WTC11 (cell line): Measurements from ENCODE around the gene E2F2. TPM values are rescaled to one million over a fixed set of nuclear protein-coding genes. Genes with fewer than 3 reads are reported as not detected.
A peak's percentile ranks its signal among the peaks of the same experiment; 100 is the strongest.

Source experiments
- ATAC-seq: fragments of 200-7000 bp; cut with Tn5 transposase; 2 replicates; pipeline ENCODE4 v1.10.0; 2021; ENCODE audit warnings: mild to moderate bottlenecking, moderate library complexity
- CTCF ChIA-PET: fragments of 300-600 bp; sonication (Branson Sonifier 250); formaldehyde crosslinking; loops from one replicate; lab custom pipeline; 2021; ENCODE audit warnings: antibody characterized with exemption; lab: Charles Lee
- POLR2A ChIA-PET: fragments of 350-600 bp; sonication (Branson Sonifier 250); formaldehyde crosslinking; loops from one replicate; lab custom pipeline; 2021; ENCODE audit warnings: antibody characterized with exemption; lab: Charles Lee
- DNase-seq: peaks from one replicate; pipeline ENCODE4 v3.0.0; 2021; ENCODE audit warnings: low spot score
- H3K27ac Mint-ChIP-seq: 2 replicates; pipeline ENCODE4 v1.8.0; 2021; ENCODE audit warnings: mixed read lengths
- H3K27me3 Mint-ChIP-seq: 2 replicates; pipeline ENCODE4 v1.8.0; 2021; ENCODE audit warnings: low read depth, mild to moderate bottlenecking, moderate library complexity, mixed read lengths
- H3K36me3 Mint-ChIP-seq: 2 replicates; pipeline ENCODE4 v1.8.0; 2021; ENCODE audit warnings: mixed read lengths
- H3K4me1 Mint-ChIP-seq: 2 replicates; pipeline ENCODE4 v1.8.0; 2022; ENCODE audit warnings: mixed read lengths
- H3K4me3 Mint-ChIP-seq: 2 replicates; pipeline ENCODE4 v1.8.0; 2021; ENCODE audit warnings: mild to moderate bottlenecking, moderate library complexity, mixed read lengths
- H3K9me3 Mint-ChIP-seq: 2 replicates; pipeline ENCODE4 v1.8.0; 2021; ENCODE audit warnings: mixed read lengths
- AFF4 ChIP-seq: sonication (generic); formaldehyde crosslinking; IDR thresholded peaks from 2 replicates; pipeline ENCODE4 v1.8.1; 2023; ENCODE audit warnings: mild to moderate bottlenecking, missing genetic modification reagents, borderline replicate concordance
- CDX4 ChIP-seq: fragments of 250-450 bp; sonication (Bioruptor Pico); IDR thresholded peaks from 2 replicates; pipeline ENCODE4 v1.9.0; 2021; ENCODE audit warnings: moderate library complexity, mild to moderate bottlenecking, inconsistent platforms, borderline replicate concordance
- GABPB1 ChIP-seq: sonication (generic); formaldehyde crosslinking; IDR thresholded peaks from 2 replicates; pipeline ENCODE4 v1.8.1; 2023; ENCODE audit warnings: mild to moderate bottlenecking, missing genetic modification reagents
- IRF1 ChIP-seq: sonication (generic); formaldehyde crosslinking; IDR thresholded peaks from 2 replicates; pipeline ENCODE4 v1.8.0; 2023; ENCODE audit warnings: missing genetic modification reagents
- KAT7 ChIP-seq: sonication (generic); formaldehyde crosslinking; IDR thresholded peaks from 2 replicates; pipeline ENCODE4 v1.8.1; 2023; ENCODE audit warnings: missing genetic modification reagents, mild to moderate bottlenecking, borderline replicate concordance
- NFE2L1 ChIP-seq: sonication (generic); formaldehyde crosslinking; IDR thresholded peaks from 2 replicates; pipeline ENCODE4 v1.8.1; 2023; ENCODE audit warnings: missing genetic modification reagents
- NFYB ChIP-seq: sonication (generic); formaldehyde crosslinking; conservative IDR thresholded peaks from 2 replicates; pipeline ENCODE4 v1.8.0; 2022; ENCODE audit warnings: low read depth, missing genetic modification reagents
- ZNF138 ChIP-seq: sonication (generic); formaldehyde crosslinking; conservative IDR thresholded peaks from 2 replicates; pipeline ENCODE4 v1.8.1; 2022; ENCODE audit warnings: mild to moderate bottlenecking, moderate library complexity, missing genetic modification reagents
- ZNF396 ChIP-seq: fragments of 250-450 bp; sonication (Bioruptor Pico); IDR thresholded peaks from 2 replicates; pipeline ENCODE4 v1.8.0; 2021; ENCODE audit warnings: mild to moderate bottlenecking, moderate library complexity, borderline replicate concordance
- total RNA-seq: library from RNA; stranded (reverse); gene quantifications from 3 replicates; pipeline ENCODE4 v1.2.3, GENCODE V29; 2021
- TF ChIP-seq, protein P1 (sequence below): sonication (generic); formaldehyde crosslinking; IDR thresholded peaks from 2 replicates; pipeline ENCODE4 v1.8.1; 2023; ENCODE audit warnings: mild to moderate bottlenecking, missing genetic modification reagents, moderate library complexity
- TF ChIP-seq, protein P2 (sequence below): sonication (generic); formaldehyde crosslinking; IDR thresholded peaks from 2 replicates; pipeline ENCODE4 v1.8.0; 2023; ENCODE audit warnings: mild to moderate bottlenecking, missing genetic modification reagents
- TF ChIP-seq, protein P3 (sequence below): fragments of 250-450 bp; sonication (Bioruptor Pico); IDR thresholded peaks from 2 replicates; pipeline ENCODE4 v2.1.2; 2022; ENCODE audit warnings: mild to moderate bottlenecking, moderate library complexity
- TF ChIP-seq, protein P4 (sequence below): sonication (generic); formaldehyde crosslinking; IDR thresholded peaks from 2 replicates; pipeline ENCODE4 v1.8.1; 2022; ENCODE audit warnings: low read depth, mild to moderate bottlenecking, moderate library complexity, missing genetic modification reagents, borderline replicate concordance

Gene E2F2
- total RNA-seq, 1 experiment from 2014 or later: 5.6 TPM

DNA sequence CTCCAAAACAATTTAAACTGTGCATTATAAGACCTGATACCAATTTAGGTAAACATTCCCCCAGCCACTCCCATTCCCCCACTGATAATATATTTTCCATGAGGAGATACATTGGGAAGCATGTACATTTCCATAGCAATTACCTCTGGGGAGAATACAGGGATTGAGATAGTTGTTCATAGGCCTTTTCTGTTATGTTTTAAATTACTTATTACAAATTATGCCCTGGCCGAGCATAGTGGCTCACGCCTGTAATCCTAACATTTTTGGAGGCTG, 51.4 kb downstream of the E2F2 start:
- no peaks in the 10 kb centered on the region for H3K9me3 Mint-ChIP-seq
- TF ChIP-seq ZNF396 (CRISPR knock-in tag) (no peak), NFYB (CRISPR knock-in tag) (no peak), CDX4 (CRISPR knock-in tag) (no peak), KAT7 (CRISPR knock-in tag) (no peak), NFE2L1 (CRISPR knock-in tag) (no peak)
- TF ChIP-seq, protein P1, sequence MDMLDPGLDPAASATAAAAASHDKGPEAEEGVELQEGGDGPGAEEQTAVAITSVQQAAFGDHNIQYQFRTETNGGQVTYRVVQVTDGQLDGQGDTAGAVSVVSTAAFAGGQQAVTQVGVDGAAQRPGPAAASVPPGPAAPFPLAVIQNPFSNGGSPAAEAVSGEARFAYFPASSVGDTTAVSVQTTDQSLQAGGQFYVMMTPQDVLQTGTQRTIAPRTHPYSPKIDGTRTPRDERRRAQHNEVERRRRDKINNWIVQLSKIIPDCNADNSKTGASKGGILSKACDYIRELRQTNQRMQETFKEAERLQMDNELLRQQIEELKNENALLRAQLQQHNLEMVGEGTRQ (CRISPR knock-in tag): no peak
- TF ChIP-seq, protein P2, sequence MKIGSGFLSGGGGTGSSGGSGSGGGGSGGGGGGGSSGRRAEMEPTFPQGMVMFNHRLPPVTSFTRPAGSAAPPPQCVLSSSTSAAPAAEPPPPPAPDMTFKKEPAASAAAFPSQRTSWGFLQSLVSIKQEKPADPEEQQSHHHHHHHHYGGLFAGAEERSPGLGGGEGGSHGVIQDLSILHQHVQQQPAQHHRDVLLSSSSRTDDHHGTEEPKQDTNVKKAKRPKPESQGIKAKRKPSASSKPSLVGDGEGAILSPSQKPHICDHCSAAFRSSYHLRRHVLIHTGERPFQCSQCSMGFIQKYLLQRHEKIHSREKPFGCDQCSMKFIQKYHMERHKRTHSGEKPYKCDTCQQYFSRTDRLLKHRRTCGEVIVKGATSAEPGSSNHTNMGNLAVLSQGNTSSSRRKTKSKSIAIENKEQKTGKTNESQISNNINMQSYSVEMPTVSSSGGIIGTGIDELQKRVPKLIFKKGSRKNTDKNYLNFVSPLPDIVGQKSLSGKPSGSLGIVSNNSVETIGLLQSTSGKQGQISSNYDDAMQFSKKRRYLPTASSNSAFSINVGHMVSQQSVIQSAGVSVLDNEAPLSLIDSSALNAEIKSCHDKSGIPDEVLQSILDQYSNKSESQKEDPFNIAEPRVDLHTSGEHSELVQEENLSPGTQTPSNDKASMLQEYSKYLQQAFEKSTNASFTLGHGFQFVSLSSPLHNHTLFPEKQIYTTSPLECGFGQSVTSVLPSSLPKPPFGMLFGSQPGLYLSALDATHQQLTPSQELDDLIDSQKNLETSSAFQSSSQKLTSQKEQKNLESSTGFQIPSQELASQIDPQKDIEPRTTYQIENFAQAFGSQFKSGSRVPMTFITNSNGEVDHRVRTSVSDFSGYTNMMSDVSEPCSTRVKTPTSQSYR (CRISPR knock-in tag): no peak
- TF ChIP-seq, protein P3, sequence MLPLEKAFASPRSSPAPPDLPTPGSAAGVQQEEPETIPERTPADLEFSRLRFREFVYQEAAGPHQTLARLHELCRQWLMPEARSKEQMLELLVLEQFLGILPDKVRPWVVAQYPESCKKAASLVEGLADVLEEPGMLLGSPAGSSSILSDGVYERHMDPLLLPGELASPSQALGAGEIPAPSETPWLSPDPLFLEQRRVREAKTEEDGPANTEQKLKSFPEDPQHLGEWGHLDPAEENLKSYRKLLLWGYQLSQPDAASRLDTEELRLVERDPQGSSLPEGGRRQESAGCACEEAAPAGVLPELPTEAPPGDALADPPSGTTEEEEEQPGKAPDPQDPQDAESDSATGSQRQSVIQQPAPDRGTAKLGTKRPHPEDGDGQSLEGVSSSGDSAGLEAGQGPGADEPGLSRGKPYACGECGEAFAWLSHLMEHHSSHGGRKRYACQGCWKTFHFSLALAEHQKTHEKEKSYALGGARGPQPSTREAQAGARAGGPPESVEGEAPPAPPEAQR (CRISPR knock-in tag): no peak
- ChIA-PET CTCF (interaction anchor here (1.0 to 1.3 kb wide), 2 partner anchors 17 to 60 kb away, joined by 3 to 4 read pairs; no protein-coding TSS in a partner anchor), POLR2A (no interaction called here)
- DNase-seq (no peak), ATAC-seq (no peak)
- peaks cover 46% of the 10 kb centered on the region for H3K4me1 Mint-ChIP-seq
- H3K27me3 Mint-ChIP-seq: no peaks in the 10 kb centered on the region
- no peak overlapping the region for H3K4me3 Mint-ChIP-seq
- no peak overlapping the region for H3K27ac Mint-ChIP-seq
- H3K36me3 Mint-ChIP-seq: no peaks in the 10 kb centered on the region

- DNase-seq (no peak), ATAC-seq (no peak)
- H3K9me3 Mint-ChIP-seq: no peaks in the 10 kb centered on the region
- no peaks in the 10 kb centered on the region for H3K27me3 Mint-ChIP-seq
- ChIA-PET POLR2A (no interaction called here), CTCF (interaction anchor here (1.0 to 1.3 kb wide), 2 partner anchors 18 to 61 kb away, joined by 3 to 4 read pairs; no protein-coding TSS in a partner anchor)
- TF ChIP-seq IRF1 (CRISPR knock-in tag) (no peak), ZNF138 (CRISPR knock-in tag) (no peak), AFF4 (no peak), GABPB1 (CRISPR knock-in tag) (peak; percentile 99), CDX4 (CRISPR knock-in tag) (no peak)
- TF ChIP-seq, protein P4, sequence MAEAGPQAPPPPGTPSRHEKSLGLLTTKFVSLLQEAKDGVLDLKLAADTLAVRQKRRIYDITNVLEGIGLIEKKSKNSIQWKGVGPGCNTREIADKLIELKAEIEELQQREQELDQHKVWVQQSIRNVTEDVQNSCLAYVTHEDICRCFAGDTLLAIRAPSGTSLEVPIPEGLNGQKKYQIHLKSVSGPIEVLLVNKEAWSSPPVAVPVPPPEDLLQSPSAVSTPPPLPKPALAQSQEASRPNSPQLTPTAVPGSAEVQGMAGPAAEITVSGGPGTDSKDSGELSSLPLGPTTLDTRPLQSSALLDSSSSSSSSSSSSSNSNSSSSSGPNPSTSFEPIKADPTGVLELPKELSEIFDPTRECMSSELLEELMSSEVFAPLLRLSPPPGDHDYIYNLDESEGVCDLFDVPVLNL (CRISPR knock-in tag): no peak
- H3K4me1 Mint-ChIP-seq: peaks cover 46% of the 10 kb centered on the region
- H3K27ac Mint-ChIP-seq: no peak overlapping the region
- no peaks in the 10 kb centered on the region for H3K36me3 Mint-ChIP-seq
- H3K4me3 Mint-ChIP-seq: no peak overlapping the region
Measured at GRCh38 chr1:23478896-23479665, 52.0 kb downstream of the E2F2 start.
